HFFc6 (cell line): Measurements from ENCODE around the gene BBOX1. TPM values are rescaled to one million over a fixed set of nuclear protein-coding genes. Genes with fewer than 3 reads are reported as not detected.

Experiments
- DNase-seq: peaks from one replicate; pipeline ENCODE4 v3.0.0-alpha.2; 2018
- H3K27ac Mint-ChIP-seq: 2 replicates; pipeline ENCODE4 v1.8.0; 2020; ENCODE audit warnings: mild to moderate bottlenecking, mixed read lengths
- H3K27me3 Mint-ChIP-seq: 2 replicates; pipeline ENCODE4 v1.8.0; 2021; ENCODE audit warnings: mild to moderate bottlenecking, moderate library complexity, mixed read lengths; ENCODE audit not compliant: insufficient read depth
- H3K36me3 Mint-ChIP-seq: 2 replicates; pipeline ENCODE4 v1.8.0; 2021; ENCODE audit warnings: low read depth, mixed read lengths
- H3K4me1 Mint-ChIP-seq: 2 replicates; pipeline ENCODE4 v1.8.0; 2020; ENCODE audit warnings: low read depth, mixed read lengths
- H3K4me3 Mint-ChIP-seq: 2 replicates; pipeline ENCODE4 v1.8.0; 2020; ENCODE audit warnings: mild to moderate bottlenecking, moderate library complexity, mixed read lengths
- H3K9me3 Mint-ChIP-seq: 2 replicates; pipeline ENCODE4 v1.8.0; 2020; ENCODE audit warnings: mild to moderate bottlenecking, mixed read lengths
- CTCF ChIP-seq: fragments of 200-600 bp; sonication (generic); IDR thresholded peaks from 2 replicates; pipeline ENCODE4 v1.5.0; 2021; ENCODE audit warnings: antibody characterized with exemption, mild to moderate bottlenecking
- total RNA-seq, 6 experiments: library from RNA; stranded (reverse); fragmentation: NEBNext Ultra II Directional; extraction: Animal tissue kit (Norgen Biotek cat#: 25700); gene quantifications; 2 replicates in 1 of 6; 3 replicates in 5 of 6; pipeline ENCODE4 v1.2.3, GENCODE V29; 2021

BBOX1 gene
- total RNA-seq, 6 experiments from 2014 or later = not detected

GRCh38 chr11:27094120-27094519 is 53.5 kb downstream of the BBOX1 start:
- H3K4me3 Mint-ChIP-seq = no peak overlapping the region
- H3K27ac Mint-ChIP-seq = no peak overlapping the region
- DNase-seq = no peak
- peaks cover 19% of the 10 kb centered on the region for H3K36me3 Mint-ChIP-seq
- H3K4me1 Mint-ChIP-seq = no peaks in the 10 kb centered on the region; the same call in 1 of the 2 replicates
- TF ChIP-seq CTCF = no peak
- H3K9me3 Mint-ChIP-seq = peaks cover 18% of the 10 kb centered on the region
- peaks cover 2% of the 10 kb centered on the region; the same call in 1 of the 2 replicates for H3K27me3 Mint-ChIP-seq

- Mint-ChIP-seq H3K9me3 (peaks cover 14% of the 10 kb centered on the region), H3K36me3 (peaks cover 15% of the 10 kb centered on the region), H3K27ac (no peak overlapping the region), H3K4me1 (no peaks in the 10 kb centered on the region; the same call in 1 of the 2 replicates), H3K4me3 (no peak overlapping the region), H3K27me3 (peaks cover 2% of the 10 kb centered on the region; the same call in 1 of the 2 replicates)
- DNase-seq = no peak
- no peak for TF ChIP-seq CTCF
Observed at GRCh38 chr11:27095059-27095458, 54.4 kb downstream of the BBOX1 start.

- no peak for DNase-seq
- H3K27ac Mint-ChIP-seq = no peak overlapping the region
Observed at GRCh38 chr11:27095887-27096286, 55.3 kb downstream of the BBOX1 start.

GRCh38 chr11:27097551-27097950 is 56.9 kb downstream of the BBOX1 start:
- no peak for TF ChIP-seq CTCF
- Mint-ChIP-seq H3K4me1 (peaks cover 4% of the 10 kb centered on the region; the same call in 1 of the 2 replicates), H3K36me3 (no peaks in the 10 kb centered on the region), H3K27me3 (peaks cover 2% of the 10 kb centered on the region; the same call in 1 of the 2 replicates), H3K27ac (no peak overlapping the region), H3K9me3 (no peaks in the 10 kb centered on the region), H3K4me3 (no peak overlapping the region)
- DNase-seq = no peak

More at GRCh38 chr11:27095887-27096286, 55.3 kb downstream of the BBOX1 start:
- Mint-ChIP-seq H3K4me3 (no peak overlapping the region), H3K4me1 (no peaks in the 10 kb centered on the region; the same call in 1 of the 2 replicates), H3K27me3 (peaks cover 2% of the 10 kb centered on the region; the same call in 1 of the 2 replicates), H3K9me3 (peaks cover 6% of the 10 kb centered on the region), H3K36me3 (peaks cover 7% of the 10 kb centered on the region)
- no peak for TF ChIP-seq CTCF

- H3K27ac Mint-ChIP-seq = no peak overlapping the region
- H3K9me3 Mint-ChIP-seq = no peaks in the 10 kb centered on the region
- peaks cover 2% of the 10 kb centered on the region for H3K27me3 Mint-ChIP-seq
- no peak for TF ChIP-seq CTCF
- H3K36me3 Mint-ChIP-seq = no peaks in the 10 kb centered on the region
- no peak overlapping the region for H3K4me3 Mint-ChIP-seq
- 0 out of 2 replicates have a peak, but pooled peaks cover 5% of the 10 kb centered on the region for H3K4me1 Mint-ChIP-seq
- DNase-seq = no peak
Observed at GRCh38 chr11:27100534-27100933, 59.9 kb downstream of the BBOX1 start.

GRCh38 chr11:27107548-27107947 is 66.9 kb downstream of the BBOX1 start:
- no peaks in the 10 kb centered on the region; the same call in 1 of the 2 replicates for H3K27me3 Mint-ChIP-seq
- no peak overlapping the region for H3K4me3 Mint-ChIP-seq
- no peaks in the 10 kb centered on the region for H3K36me3 Mint-ChIP-seq
- H3K4me1 Mint-ChIP-seq = 0 out of 2 replicates have a peak, but pooled peaks cover 1% of the 10 kb centered on the region
- DNase-seq = no peak
- no peak for TF ChIP-seq CTCF
- H3K27ac Mint-ChIP-seq = no peak overlapping the region
- no peaks in the 10 kb centered on the region for H3K9me3 Mint-ChIP-seq
